WI38 (cell line): Measurements from ENCODE around the gene TAS2R38.

Source experiments
- H3K4me3 ChIP-seq: 2 replicates; pipeline ENCODE4 v1.5.1; 2011; ENCODE audit warnings: low read depth, mild to moderate bottlenecking, control low read depth, low read length
- CTCF ChIP-seq: IDR thresholded peaks from 2 replicates; pipeline ENCODE4 v1.5.1; 2012; ENCODE audit warnings: low read depth, mild to moderate bottlenecking, control low read depth, low read length

TAS2R38 gene

GRCh38 chr7:141973673-141974072, at the start of gene TAS2R38:
Gene TAS2R38 (minus strand): TSS chr7:141973773. CDS start chr7:141973689, 84 bp downstream.
- TF ChIP-seq CTCF, result no peak
- H3K4me3 ChIP-seq, result no peak within 1 kb of the TSS

GRCh38 chr7:142018154-142018553, 44.6 kb upstream of the TAS2R38 start:
- TF ChIP-seq CTCF, result no peak
- no peak overlapping the region for H3K4me3 ChIP-seq

- H3K4me3 ChIP-seq, result no peak overlapping the region
- no peak for TF ChIP-seq CTCF
Measured at GRCh38 chr7:142017451-142017850, 43.9 kb upstream of the TAS2R38 start.

DNA sequence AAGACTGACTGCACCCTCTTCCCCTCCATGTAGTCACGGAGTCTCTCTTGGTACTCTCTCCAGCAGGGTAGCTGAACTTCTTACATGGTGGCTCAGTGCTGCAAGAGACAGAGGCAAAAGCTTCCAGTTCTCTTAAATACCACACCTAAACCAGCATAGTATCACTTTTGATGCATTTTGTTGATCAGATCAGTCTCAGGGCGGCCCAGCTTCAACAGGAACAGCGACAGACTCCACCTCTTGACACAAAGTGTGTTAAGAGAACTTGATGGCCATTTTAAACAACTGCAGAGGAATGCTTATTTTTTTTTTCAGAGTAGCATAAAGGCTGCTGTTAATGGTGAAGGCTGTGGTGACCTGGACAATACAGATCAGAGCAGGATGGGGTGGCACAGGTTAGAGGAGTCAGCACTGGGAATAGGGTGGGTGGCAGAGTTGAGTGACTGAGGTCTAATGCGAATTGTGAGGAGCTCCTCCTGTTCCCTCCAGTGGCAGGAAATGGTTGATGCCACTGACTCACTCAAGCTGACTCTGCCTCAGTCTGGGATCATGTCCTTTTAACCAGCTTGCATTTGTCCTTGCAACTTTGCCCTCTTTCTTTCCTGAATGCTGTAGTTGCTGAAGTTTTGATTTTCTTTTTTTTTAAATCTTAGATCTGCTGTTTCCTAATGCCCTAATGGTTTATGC, 39.4 kb upstream of the TAS2R38 start:
- no peak for TF ChIP-seq CTCF
- H3K4me3 ChIP-seq, result no peak overlapping the region

GRCh38 chr7:142010952-142011548, 37.5 kb upstream of the TAS2R38 start:
- no peak overlapping the region for H3K4me3 ChIP-seq
- no peak for TF ChIP-seq CTCF

GRCh38 chr7:142009187-142009586, 35.6 kb upstream of the TAS2R38 start:
- no peak overlapping the region for H3K4me3 ChIP-seq
- no peak for TF ChIP-seq CTCF

DNA sequence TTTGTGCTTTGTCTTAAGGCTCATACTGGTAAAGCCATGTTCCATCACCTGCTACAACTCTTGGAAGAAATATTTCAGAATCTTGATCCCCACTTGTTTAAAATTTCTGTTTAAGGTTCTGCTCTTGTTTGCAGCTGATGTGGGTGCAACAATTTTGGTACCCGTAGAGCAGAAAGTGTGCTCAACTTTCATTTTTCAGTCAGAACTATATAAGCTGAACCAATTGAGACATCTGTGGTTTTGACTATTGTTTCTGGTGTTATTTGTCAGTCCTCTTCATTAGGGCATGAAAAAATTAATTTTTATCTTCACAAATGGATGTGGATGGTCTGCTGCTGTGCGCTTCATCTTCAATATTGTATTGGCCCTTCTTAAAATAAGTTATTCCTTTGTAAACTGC, 33.0 kb upstream of the TAS2R38 start:
- TF ChIP-seq CTCF, result no peak
- no peak overlapping the region for H3K4me3 ChIP-seq
